GM19463 (cell line): ENCODE data around the gene EMP1.

Source experiments
- ATAC-seq: cut with Tn5 transposase; IDR thresholded peaks from one replicate; pipeline ENCODE4 v1.9.1; 2021; ENCODE audit warnings: mild to moderate bottlenecking, moderate library complexity; ENCODE audit not compliant: unreplicated experiment

The EMP1 gene

DNA sequence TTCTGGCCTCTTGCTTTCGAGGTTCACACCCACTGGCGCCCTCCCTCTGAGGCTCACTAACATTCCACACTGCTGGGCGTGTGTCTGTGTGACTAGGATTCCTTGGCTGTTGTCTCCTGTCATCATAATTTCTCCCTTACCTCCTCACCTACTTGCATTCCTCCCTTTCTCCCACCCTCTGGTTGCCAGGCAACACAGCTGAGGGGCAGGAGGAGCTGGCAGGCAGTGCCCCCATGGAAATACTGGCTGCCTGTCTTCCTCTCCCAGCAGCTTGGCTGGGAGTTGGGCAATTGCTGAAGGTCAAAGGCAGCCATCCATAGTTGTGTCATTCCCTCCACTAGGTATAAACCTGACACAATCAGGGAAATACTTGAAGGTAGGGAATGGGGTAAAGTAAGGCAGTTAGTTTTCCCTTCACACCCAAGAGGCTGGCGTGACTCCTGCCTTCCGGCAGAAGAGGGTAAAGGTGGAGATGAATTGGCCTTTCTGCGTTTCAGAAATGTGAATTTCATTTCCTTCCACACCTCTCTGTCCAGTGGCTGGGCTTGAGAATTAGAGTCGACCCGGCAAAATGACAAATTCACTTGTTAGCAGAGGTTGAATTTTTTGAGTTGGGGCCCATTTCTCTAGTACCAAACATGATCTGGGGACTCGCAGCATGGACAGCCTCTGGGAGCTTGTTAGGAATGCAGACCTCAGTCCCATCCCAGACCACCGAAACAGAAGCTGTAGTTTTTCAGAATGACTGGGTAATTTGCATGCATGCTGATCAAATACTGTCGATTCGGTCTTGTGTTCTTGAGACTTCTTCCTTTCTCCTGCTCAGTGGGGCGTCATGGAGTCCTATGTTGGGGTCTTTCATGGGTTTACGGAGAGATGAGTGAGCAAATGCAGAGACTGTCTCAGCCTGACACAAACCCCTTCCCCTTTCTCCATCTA lies 24.3 kb upstream of the EMP1 start:
- ATAC-seq = peak; percentile 33

DNA sequence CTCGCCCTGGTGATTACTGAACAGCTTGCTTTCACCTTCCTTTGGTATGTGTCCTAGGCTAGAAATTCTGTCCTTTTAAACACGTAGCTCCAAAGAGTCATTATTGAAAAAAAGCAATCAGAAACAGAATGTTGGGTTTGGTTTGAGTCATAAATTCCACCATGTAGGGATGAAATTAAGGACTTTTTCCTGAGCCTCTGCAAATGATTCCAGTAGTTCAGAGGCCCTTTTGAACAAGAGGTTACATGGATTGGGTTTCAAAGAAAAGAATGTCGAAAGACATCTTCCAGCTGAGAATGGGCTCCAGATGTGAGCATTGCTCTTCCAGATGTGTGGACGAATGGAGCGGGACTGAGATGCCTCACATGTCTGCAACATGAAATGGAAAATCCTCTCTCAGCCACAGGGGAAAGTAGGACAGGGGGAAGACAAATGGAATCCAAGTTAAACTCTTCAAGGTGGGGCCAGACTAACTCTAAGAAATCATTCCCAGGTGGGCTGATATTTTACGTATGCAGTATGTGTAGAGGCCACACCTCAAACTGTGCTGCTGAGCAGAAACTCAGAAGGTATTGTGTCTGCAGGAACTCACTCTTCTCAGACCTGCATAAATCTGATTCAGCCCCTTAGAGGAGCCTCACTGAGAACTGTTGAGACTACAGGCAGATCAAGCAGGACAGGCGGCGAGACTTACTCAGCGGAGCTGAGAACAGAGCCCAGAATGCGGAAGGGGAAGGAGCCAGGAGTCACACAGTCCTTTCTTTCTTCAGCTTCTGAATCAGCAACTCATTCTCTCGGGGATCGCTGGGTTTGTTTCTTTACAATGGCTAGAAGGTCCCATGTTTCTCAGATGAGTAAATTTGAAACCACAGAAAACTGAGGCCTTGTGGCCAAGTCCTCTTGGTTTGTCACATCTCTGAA lies 23.3 kb upstream of the EMP1 start:
- peak; percentile 95 for ATAC-seq

DNA sequence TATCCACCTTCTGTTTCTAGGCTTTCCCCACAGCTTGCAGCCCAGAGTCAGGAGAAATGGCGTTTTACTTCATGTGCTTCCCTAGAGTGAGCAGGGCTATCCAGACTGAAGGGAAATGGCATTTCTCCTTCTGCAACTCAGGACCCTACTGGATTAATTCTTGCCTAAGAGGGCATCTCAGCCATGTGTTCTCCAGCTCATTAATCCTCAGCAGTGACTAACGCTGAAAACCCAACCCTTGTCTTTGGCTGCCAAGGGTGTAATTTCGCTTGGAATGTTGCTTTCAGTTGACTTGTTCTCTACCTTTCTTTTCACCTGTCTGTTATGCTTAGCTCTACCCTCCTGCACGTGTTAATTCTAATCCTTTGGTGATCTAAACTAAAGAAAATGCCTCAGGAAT lies 21.0 kb upstream of the EMP1 start:
- ATAC-seq = no peak

DNA sequence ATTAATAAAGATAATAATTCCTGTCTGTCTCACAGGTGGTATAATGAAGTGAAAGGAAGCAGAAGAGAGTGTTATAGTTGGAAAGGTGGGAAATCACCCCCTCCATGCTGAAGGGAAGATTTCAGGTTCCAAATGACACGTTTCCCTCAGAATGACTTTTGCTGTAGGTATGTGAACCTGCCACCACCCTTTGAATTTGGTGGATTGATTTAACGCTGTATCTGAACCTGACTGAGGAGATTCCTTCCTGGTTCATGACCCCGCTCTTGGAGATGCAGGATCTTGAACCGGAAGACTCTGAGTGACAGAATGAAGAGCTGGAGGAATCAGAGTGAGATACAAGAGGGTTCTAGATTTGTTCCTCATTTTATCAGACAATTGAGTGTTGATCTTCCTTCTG lies 20.3 kb upstream of the EMP1 start:
- ATAC-seq = no peak

DNA sequence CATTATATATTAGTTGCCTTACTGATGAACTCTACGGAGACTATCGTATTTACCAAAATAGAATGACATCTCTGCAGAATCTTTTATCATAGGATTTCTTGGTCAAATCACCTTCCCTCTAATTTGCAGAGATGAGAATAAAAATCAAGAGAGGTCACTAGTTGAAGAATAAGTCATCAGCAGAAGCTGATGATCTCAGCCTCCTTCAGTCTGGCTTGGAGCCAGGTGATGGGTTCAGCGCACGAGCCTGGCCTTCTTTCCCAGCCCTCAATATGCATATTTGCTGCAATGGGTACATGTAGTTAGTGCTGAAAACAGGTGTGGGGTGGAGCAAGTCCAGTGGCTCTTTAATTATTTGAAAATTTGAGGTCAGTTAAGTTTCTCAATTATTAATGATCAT lies 19.2 kb upstream of the EMP1 start:
- ATAC-seq = no peak

DNA sequence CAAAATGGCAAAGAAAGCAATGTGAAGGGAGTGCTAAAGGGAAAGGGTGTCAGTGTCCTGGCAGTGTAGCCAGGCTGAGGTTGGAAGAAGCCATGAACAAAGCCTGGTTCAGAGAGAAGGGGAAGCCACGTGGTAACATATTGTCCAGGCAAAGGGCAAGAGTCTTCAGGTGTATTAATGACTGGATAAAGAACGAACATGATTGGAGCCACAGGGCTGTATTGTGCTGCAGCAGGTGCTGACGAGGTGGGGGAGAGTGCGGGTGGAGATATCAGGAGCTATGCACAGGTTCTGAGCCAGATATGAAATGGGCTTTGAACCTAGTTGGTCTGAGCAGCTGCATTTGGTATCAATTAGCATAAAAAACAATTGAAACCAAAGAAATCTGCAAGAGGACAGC lies 18.6 kb upstream of the EMP1 start:
- no peak for ATAC-seq

DNA sequence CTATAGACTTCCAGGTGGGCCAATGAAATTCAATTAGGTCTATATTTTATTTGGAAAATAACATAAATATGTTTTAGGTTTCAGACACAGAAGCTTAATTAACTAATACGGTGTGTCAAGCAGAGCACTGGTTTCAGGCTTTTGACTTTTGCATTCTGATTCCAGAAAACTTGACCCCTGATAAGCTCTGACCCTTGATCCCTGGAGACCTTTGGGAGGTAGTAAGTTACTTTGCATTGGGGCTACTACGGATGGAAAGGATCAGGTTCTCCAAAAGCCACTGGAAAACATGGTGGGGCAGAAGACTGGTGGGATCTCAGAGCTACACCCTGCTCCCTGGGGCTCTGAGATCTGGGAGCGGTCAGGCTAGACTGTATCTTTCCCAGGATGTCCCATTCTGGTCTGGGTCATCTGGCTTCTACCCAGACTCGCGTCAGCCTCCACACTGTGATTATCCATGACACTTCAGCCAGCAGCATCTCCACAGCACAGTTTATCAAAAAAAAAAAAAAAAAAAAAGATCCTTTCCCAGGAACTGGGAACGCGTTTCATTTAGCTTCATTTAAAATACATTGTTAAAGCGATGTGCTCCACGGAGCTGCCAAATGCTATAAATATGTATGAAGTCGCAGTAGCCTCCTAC lies 17.8 kb upstream of the EMP1 start:
- ATAC-seq = no peak

DNA sequence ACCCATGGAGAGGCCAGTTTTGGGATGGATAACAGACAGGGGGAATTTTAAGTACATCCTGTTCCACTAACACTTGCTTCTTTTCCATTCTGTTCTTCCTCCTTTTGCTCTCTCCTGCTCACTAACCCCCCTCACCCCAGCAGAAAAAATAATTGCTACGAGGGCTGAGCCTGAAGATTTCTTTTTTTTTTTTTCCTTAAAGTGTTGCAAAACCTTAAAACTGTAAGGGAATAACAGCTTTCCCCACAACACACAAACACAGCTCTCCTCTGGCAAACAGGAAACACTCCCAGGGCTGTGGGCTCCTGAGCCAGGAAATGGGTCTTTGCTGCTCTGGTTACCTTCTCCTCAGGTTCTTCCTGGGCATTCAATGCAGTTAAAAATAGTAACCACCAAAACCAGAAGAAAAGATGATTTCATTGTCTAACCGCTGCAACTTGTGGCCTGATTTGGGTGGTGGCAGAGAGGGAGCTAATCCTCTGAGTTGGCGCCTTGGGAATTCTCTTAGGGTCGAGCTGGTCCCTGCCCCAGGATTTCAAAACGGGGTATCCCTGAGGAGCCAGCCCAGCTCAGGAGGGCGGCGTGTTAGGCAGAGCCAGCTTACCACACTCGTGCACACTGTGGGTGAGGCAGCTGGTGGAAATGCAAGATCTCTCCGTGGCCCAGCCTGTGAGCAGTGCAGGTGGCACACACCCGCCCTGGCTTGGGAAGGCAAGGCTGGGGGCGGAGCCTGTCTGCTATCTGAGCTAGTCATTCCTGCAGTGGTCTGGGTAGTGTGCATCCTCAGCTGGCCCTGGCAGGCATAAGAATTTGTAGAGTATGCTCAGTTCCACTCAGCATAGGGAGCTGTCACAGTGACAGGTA lies 17.1 kb upstream of the EMP1 start:
- ATAC-seq = peak; percentile 94

DNA sequence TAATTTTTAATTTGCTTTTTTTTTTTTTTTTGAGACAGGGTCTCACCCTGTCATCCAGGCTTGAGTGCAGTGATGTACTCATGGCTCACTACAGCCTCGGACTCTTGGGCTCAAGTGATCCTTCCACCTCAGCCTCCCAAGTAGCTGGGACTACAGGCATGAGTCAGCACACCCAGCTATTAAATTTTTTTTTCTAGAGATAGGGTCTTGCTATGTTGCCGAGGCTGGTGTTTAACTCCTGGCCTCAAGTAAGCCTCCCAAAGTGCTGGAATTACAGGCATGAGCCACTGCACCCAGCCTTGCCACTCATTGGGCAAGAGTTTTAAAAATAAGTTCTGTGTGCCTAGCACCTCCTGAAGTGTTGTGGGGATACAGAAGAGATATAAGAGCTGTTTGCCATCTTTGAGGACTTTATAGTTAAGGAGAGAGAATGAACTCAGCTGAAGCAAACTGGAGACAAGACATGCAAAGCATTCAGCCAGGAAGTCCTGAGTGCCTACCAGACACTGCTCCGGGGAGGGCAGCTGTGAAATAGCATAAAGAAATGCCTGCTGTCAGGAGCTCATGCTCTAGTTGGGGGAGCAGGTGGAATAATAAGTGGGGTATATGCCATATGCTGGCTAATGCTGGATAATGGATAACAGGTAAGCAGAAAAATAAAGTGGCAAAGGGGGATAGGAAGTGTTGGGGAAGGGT lies 15.0 kb upstream of the EMP1 start:
- no peak for ATAC-seq

DNA sequence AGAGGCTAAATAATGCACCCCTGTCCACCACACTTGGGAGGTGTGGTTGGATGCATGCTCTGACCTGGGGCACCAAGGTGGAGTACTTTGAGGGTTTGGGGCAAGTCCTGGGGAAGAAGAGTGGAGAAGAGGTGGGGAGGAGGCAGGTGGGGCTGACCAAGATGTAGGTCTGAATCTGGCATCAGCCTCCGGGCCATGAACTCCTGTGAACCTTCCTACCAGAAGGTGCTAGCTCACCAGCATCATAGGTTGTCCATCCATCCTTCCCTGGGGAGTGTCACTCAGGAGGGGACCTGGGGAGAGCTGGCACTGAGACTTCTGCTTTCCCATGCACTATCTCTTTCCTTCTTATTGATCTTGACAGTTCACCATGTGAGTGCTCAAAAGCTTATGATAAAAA lies 13.6 kb upstream of the EMP1 start:
- no peak for ATAC-seq

DNA sequence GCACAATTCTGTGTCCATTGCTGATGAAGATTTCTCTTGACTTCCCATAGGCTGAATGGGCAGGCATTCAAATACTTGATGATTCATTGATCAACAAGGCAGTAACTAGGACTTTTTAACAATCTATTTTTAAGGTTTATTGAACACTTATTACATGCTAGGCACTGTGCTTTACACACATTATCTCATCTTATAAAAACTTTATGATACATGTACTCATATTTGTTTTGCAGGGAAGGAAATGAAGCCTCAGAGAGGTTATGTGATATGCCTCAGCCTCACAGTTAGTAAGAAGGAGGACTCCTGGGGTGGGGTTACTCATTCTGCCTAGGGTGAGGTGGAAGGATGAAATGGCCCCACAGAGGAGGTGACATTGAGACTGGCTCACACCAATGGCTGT lies 12.9 kb upstream of the EMP1 start:
- no peak for ATAC-seq

DNA sequence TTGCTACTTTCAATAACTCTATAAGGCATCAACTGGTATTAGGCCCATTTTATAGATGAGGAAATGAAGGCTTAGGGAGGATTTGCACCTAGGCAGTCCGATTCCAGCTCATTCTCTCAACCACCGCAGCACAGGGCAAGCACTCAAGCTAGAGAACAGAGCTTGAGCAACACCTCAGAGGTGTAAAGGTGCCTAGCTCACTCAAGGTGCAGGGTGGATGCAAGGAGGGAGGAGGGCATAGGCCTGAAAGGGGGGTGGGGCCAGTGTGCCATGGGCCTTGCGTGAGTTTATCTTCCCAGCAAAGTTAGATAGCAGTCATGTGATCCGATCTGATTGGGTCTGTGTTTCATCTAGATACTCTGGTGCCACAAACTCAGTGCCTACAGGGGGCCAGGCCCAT lies 10.2 kb upstream of the EMP1 start:
- no peak for ATAC-seq

DNA sequence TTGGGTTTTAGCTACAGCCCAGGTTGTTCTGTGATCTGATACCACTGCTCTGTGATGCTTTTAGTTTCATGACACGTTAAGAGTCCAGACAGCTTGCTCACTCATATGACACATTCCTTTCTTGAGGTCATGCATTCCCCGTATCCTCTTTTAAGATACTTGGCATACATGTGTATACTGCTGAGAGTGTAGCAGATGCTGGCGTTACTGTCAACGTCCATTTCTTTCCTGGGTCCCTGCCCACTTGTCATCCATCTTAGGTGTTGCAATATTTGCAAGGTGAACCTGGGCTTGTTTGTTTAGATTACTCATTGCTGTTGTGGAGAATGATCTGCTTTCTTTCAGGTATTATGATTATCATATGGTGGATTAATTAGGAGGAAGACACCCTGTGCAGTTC lies 9.1 kb upstream of the EMP1 start:
- ATAC-seq = no peak

DNA sequence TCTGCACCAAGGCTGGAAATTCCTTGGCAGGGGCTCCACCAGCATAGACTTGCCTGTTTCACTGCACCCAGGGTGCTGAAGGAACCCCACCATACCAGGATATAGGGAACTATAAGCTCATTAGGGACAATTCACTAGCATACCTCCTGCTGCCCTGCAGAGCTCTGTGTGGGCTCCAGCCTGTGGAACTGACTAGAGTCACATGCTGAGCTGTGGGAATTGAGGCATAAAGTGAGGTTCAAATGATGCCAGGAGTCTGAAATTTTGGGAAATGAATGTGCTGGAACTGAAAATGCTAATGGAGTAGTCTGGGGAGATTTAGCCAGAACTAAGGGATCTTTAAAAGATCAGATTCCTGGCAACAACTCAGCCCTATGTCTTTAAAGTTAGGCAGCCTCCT lies 7.3 kb upstream of the EMP1 start:
- no peak for ATAC-seq

DNA sequence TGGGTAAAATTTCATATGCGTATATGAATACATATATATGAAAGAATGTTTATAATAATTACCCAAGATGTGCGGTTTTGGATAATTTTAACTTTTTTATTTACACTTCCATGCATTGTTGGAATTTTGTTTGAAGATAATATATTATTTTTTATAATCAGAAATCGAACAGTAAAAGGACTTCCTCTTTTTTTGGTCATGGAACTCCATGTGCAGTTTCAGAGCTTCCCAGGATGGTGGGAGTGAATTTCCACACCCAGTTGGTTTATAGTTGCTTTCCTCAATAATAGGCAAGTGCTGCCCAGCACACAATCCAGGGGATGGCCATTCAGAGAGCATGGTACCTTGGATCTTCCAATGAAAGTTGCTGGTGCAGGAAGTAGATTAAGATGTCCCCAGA lies 6.3 kb upstream of the EMP1 start:
- ATAC-seq = no peak

DNA sequence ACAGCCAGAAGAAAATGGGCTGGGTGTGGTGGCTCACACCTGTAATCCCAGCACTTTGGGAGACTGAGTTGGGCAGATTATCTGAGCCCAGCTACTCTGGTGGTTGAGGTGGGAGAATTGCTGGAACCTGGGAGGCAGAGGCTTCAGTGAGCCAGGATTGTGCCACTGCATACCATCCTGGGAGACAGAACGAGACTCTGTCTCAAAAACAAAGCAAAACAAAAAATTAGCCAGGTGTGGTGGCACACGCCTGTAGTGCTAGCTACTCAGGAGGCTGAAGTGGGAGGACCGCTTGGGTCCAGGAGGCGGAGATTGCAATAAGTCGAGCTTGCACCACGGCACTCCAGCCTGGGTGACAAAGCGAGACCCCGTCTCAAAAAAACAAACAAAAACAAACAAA lies 3.8 kb upstream of the EMP1 start:
- no peak for ATAC-seq

DNA sequence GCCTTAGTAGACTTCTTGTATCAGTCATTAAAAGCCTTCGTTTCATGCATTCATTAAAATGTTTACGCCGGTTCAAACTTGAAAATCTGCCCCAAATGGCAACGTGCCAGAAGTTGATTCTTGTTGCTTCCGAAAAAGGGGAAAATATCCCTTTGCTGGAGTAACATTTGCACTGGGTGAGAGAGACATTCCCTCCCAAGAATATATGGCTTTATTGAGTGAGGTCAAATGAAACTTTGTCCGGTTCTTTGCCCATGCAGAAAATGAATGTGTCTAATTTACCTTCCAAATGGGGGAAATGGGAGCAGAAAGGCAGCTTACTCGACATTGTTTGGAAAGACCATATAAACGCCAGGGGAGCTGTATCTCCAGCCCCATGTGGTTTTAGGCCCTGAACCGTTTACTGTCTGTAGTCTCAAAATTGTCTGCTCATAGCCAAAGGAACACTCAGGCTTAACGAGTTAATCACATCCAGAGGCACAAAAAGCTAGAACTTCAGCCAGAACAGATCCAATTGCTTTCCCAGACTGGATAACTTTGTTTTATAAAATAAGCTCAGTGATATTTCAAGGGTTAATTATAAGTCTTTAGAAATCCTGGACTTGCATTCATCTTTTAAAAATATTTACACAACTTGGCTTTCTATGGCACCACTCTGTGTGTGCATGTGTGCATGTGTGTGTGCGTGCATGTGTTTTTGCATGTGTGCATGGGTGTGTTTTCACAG lies 2.9 kb upstream of the EMP1 start:
- no peak for ATAC-seq

DNA sequence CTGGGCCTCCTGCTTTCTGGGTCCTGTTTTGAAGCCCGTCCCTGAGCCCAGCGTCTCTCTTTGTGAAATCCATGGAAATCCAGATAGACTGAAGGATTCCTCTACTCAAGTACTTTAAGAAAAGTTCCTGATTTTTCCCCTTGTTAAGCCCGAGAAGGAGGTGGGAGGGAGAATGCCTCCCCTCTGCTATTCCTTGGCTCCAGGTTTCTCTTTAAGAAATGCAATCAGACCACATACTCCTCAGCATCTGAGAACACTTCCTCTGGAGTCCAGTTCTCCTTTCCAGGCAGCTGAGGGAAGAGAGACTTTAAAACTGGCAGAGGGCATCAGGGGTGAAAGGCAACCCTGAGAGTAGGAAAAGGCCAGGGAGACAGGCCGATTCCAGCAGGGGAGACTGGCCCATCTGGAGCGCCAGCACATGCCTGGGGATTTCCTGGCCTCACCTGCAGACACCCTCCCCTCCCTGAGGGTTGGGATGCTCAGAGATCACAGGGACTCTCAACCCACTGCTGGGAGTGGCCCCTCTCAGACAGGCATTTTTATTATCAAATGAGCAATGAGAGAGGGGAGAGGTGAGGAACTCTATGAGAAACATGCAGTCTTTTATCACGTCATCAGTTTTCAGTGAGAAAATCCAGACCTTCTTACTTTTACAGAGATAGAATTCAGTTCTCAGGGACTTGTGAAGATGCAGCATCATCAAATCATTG lies 2.0 kb upstream of the EMP1 start:
- no peak for ATAC-seq

DNA sequence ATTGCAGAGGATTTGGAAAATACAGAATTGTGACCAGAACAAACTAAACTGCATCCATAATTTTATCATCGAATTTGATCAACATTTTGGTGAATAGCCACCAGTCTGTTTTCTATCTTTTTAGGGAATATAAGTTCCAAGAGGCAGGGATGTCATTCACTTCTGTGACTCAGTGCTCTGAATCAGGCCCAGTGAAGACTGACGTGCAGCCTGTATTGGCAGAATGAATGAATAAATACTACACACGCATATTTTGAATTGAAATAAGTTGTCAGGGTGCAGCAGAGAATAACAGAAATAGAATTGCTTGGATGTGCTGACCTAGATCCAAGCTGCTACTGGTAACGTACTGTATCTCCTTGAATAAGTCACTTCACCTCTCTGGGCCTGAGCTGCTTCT lies 1.3 kb upstream of the EMP1 start:
- no peak for ATAC-seq
